Measurements from ENCODE around the gene DRC7. TPM values are rescaled to one million over a fixed set of nuclear protein-coding genes. Genes with fewer than 3 reads are reported as not detected.

DRC7 gene
- polyA plus RNA-seq, 4 donors: 0.37 TPM; not detected in 3

DNA sequence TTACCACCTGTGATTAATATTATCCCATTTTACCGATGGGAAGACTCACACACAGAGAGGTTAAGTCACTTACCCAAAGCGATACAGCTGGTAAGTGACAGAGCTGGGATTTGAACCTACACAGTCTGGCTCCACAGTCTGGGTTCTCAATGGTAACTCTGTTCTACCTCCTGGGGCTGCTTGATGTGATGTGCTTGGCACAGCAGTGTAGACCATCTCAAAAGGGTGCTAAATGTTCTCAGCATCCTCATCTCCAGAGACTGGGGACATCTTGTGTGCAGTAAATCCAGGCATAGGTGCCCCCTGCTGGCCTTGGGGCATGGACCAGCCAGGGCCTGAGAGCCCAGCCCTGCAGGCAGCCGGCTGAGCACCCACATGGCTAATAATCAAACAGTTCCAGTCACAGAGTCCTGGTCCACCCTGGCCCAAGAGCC, 25.6 kb downstream of the DRC7 start:
- 59 to 70% (median 62%) methylated on average over 3 of the region's 3 CpGs for WGBS, 3 donors
- Histone ChIP-seq H3K9me3 (ENCODE audit: control insufficient read depth in 2 of 2, insufficient read depth in 1 of 2, low read depth in 1 of 2, low read length in 1 of 2) (no peaks in the 10 kb centered on the region), H3K36me3 (ENCODE audit: control insufficient read depth in 3 of 3, insufficient read depth in 2 of 3, low read depth in 1 of 3, low read length in 3 of 3) (no peaks in the 10 kb centered on the region), H3K27me3 (ENCODE audit: control insufficient read depth in 3 of 3, insufficient read depth in 3 of 3, low read length in 3 of 3) (no peaks in the 10 kb centered on the region), H3K27ac (ENCODE audit: low read depth in 1 of 3, low read length in 2 of 3) (no peak overlapping the region), H3K4me1 (ENCODE audit: control insufficient read depth in 3 of 3, insufficient read depth in 2 of 3, low read depth in 1 of 3, low read length in 2 of 3) (no peaks in the 10 kb centered on the region), H3K4me3 (ENCODE audit: low read depth in 1 of 3, low read length in 3 of 3) (no peak overlapping the region)
- no peak for FAIRE-seq
- DNase-seq: peak; percentile 55 to 76

DNA sequence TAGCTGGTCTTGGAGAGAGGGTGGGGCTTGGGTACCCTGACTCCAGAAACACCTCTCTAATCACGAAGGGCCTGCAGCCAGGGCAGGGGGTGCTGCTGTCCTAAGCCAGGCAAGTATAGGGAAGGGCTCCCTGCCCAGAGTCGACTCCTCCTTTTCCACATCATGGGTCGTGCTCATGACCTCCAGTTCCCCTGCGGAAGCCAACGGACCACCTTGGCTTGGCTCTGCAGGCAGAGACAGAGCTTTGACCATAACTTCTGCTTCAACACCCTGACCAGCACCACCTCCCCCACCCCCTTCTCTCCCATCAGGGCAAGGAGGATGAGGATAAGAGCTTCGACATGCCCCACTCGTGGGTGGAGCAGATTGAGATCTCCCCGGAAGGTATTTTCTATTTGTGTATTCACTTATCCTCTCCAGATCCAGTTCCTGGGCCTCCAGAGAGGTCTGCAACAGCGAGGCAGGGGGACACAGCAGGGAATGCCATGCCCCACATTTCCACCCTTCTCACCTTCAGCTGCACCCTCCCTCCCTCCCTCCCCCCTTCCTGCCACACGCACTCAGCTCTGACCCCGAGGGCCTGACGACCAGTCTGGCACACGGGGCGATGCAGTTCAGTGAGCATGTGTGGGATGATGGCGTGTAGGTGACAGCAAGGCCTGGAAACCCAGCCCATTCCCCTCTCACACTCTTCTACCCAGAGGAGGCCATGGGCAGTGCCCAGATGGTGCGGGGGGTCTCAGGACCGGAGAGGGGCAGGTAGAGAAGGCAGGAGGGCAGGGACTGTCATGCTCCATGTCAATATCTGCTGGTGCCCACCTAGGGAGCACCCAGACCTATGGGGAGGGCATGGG, 27.0 kb downstream of the DRC7 start:
- Histone ChIP-seq H3K4me1 (ENCODE audit: control insufficient read depth in 3 of 3, insufficient read depth in 2 of 3, low read depth in 1 of 3, low read length in 2 of 3) (no peaks in the 10 kb centered on the region), H3K27ac (ENCODE audit: low read depth in 1 of 3, low read length in 2 of 3) (no peak overlapping the region), H3K9me3 (ENCODE audit: control insufficient read depth in 2 of 2, insufficient read depth in 1 of 2, low read depth in 1 of 2, low read length in 1 of 2) (no peaks in the 10 kb centered on the region), H3K36me3 (ENCODE audit: control insufficient read depth in 3 of 3, insufficient read depth in 2 of 3, low read depth in 1 of 3, low read length in 3 of 3) (no peaks in the 10 kb centered on the region), H3K27me3 (ENCODE audit: control insufficient read depth in 3 of 3, insufficient read depth in 3 of 3, low read length in 3 of 3) (no peaks in the 10 kb centered on the region), H3K4me3 (ENCODE audit: low read depth in 1 of 3, low read length in 3 of 3) (no peak overlapping the region)
- WGBS, 3 donors: 73 to 82% (median 77%) methylated on average over 17 of the region's 17 CpGs
- FAIRE-seq (no peak), DNase-seq (no peak)

DNA sequence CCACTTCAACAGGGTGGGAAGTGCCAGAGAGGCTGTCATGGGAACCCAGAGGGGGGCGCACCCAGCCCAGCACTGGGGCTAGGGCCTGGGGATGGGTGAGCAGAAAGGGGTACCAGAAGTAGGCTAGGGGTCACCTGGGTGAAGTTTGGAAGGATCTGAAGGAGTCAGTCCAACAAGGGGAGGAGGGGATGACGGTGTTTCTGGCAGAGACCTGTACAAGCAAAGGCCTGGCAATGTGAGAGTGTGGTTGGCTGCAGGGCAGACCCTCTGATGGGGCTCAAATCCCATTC, 27.5 kb downstream of the DRC7 start:
- DNase-seq: no peak

DNA sequence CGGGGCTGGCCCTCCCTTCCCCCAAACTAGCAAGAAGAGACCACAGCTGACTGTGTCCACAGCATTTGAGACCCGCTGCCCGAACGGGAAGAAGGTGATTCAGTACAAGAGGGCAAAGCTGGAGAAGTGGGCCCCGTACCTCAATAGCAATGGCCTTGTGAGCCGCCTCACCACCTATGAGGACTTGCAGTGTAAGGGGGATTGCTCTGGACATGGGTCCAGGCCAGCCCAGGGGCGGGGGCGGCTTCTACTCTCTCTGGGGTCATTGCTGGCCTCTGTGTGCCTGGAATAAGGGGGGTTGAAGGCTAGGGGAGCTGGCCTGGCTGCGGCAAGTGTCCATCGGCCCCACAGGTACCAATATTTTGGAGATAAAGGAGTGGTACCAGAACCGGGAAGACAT, 28.0 kb downstream of the DRC7 start:
- WGBS, 3 donors: 72 to 83% (median 80%) methylated on average over 11 of the region's 11 CpGs
- no peak for FAIRE-seq

More for the DNA sequence above, 27.5 kb downstream of the DRC7 start:
- no peak overlapping the region for H3K27ac ChIP-seq (ENCODE audit: low read depth in 1 of 3, low read length in 2 of 3)
- WGBS, 3 donors: 89 to 96% (median 89%) methylated on average over 2 of the region's 2 CpGs
- H3K27me3 ChIP-seq (ENCODE audit: control insufficient read depth in 3 of 3, insufficient read depth in 3 of 3, low read length in 3 of 3): no peaks in the 10 kb centered on the region
- H3K4me3 ChIP-seq (ENCODE audit: low read depth in 1 of 3, low read length in 3 of 3): no peak overlapping the region
- no peaks in the 10 kb centered on the region for H3K36me3 ChIP-seq (ENCODE audit: control insufficient read depth in 3 of 3, insufficient read depth in 2 of 3, low read depth in 1 of 3, low read length in 3 of 3)
- no peaks in the 10 kb centered on the region for H3K9me3 ChIP-seq (ENCODE audit: control insufficient read depth in 2 of 2, insufficient read depth in 1 of 2, low read depth in 1 of 2, low read length in 1 of 2)
- no peak for FAIRE-seq
- H3K4me1 ChIP-seq (ENCODE audit: control insufficient read depth in 3 of 3, insufficient read depth in 2 of 3, low read depth in 1 of 3, low read length in 2 of 3): no peaks in the 10 kb centered on the region

DNA sequence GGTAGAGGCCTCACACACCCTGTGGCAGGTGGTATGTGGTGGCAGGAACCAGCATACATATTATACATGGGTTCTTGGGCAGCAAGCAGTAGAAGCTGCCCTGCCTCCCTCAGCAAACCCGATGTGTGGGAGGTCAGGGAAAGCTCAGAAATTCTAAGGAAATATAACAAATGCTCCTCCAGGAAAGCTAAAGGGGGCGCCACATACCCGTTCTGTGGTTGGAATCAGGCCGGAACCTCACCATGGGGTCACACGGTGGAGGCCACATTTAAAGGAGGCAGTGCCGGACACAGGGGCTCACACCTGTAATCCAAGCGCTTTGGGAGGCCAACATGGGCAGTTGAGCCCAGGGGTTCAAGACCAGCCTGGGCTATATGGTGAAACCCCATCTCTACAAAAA, 28.6 kb downstream of the DRC7 start:
- DNase-seq: peak in 1 of 2 donors; percentile 29
- WGBS, 3 donors: 68 to 79% (median 72%) methylated on average over 7 of the region's 7 CpGs
- Histone ChIP-seq H3K4me3 (ENCODE audit: low read depth in 1 of 3, low read length in 3 of 3) (no peak overlapping the region), H3K9me3 (ENCODE audit: control insufficient read depth in 2 of 2, insufficient read depth in 1 of 2, low read depth in 1 of 2, low read length in 1 of 2) (no peaks in the 10 kb centered on the region), H3K36me3 (ENCODE audit: control insufficient read depth in 3 of 3, insufficient read depth in 2 of 3, low read depth in 1 of 3, low read length in 3 of 3) (no peaks in the 10 kb centered on the region), H3K27me3 (ENCODE audit: control insufficient read depth in 3 of 3, insufficient read depth in 3 of 3, low read length in 3 of 3) (no peaks in the 10 kb centered on the region), H3K27ac (ENCODE audit: low read depth in 1 of 3, low read length in 2 of 3) (no peak overlapping the region), H3K4me1 (ENCODE audit: control insufficient read depth in 3 of 3, insufficient read depth in 2 of 3, low read depth in 1 of 3, low read length in 2 of 3) (no peaks in the 10 kb centered on the region)
- no peak for FAIRE-seq

More for the DNA sequence above, 28.0 kb downstream of the DRC7 start:
- Histone ChIP-seq H3K4me3 (ENCODE audit: low read depth in 1 of 3, low read length in 3 of 3) (no peak overlapping the region), H3K27me3 (ENCODE audit: control insufficient read depth in 3 of 3, insufficient read depth in 3 of 3, low read length in 3 of 3) (no peaks in the 10 kb centered on the region), H3K4me1 (ENCODE audit: control insufficient read depth in 3 of 3, insufficient read depth in 2 of 3, low read depth in 1 of 3, low read length in 2 of 3) (no peaks in the 10 kb centered on the region), H3K36me3 (ENCODE audit: control insufficient read depth in 3 of 3, insufficient read depth in 2 of 3, low read depth in 1 of 3, low read length in 3 of 3) (no peaks in the 10 kb centered on the region), H3K9me3 (ENCODE audit: control insufficient read depth in 2 of 2, insufficient read depth in 1 of 2, low read depth in 1 of 2, low read length in 1 of 2) (no peaks in the 10 kb centered on the region), H3K27ac (ENCODE audit: low read depth in 1 of 3, low read length in 2 of 3) (no peak overlapping the region)
- no peak for DNase-seq

DNA sequence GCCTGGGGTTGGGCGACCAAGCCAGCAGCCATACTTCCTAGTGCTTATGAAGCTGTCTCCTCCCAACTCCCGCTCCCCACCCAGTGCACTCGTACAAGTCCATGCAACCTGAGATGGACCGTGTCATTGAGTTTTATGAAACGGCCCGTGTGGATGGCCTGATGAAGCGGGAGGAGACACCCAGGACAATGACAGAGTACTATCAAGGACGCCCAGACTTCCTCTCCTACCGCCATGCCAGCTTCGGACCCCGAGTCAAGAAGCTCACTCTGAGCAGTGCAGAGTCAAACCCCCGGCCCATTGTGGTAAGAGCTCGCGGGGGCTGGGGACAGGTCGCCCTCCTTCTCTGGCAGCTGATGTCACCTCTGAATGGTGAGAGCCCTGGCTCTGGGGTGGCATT, 29.9 kb downstream of the DRC7 start:
- H3K27me3 ChIP-seq (ENCODE audit: control insufficient read depth in 3 of 3, insufficient read depth in 3 of 3, low read length in 3 of 3): no peaks in the 10 kb centered on the region
- no peak overlapping the region for H3K4me3 ChIP-seq (ENCODE audit: low read depth in 1 of 3, low read length in 3 of 3)
- no peaks in the 10 kb centered on the region for H3K4me1 ChIP-seq (ENCODE audit: control insufficient read depth in 3 of 3, insufficient read depth in 2 of 3, low read depth in 1 of 3, low read length in 2 of 3)
- 86 to 91% (median 87%) methylated on average over 15 of the region's 15 CpGs for WGBS, 3 donors
- H3K9me3 ChIP-seq (ENCODE audit: control insufficient read depth in 2 of 2, insufficient read depth in 1 of 2, low read depth in 1 of 2, low read length in 1 of 2): no peaks in the 10 kb centered on the region
- H3K36me3 ChIP-seq (ENCODE audit: control insufficient read depth in 3 of 3, insufficient read depth in 2 of 3, low read depth in 1 of 3, low read length in 3 of 3): no peaks in the 10 kb centered on the region
- H3K27ac ChIP-seq (ENCODE audit: low read depth in 1 of 3, low read length in 2 of 3): no peak overlapping the region
- DNase-seq: no peak
- FAIRE-seq: no peak

DNA sequence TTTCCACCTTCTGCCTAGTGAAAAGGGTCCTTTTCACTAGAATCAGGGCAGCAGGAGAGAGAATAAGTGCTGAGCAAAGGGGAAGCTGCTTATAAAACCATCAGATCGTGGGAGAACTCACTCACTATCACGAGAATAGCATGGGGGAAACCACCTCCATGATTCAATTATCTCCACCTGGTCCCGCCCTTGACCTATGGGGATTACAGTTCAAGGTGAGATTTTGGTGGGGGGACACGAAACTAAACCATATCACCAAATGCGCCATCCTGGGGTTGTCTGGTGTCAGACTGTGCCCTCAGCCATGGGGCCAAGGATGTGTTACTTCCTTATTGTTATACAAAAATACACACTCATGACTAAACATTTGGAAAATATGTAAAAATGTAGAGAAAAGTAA, 30.5 kb downstream of the DRC7 start:
- Histone ChIP-seq H3K4me3 (ENCODE audit: low read depth in 1 of 3, low read length in 3 of 3) (no peak overlapping the region), H3K4me1 (ENCODE audit: control insufficient read depth in 3 of 3, insufficient read depth in 2 of 3, low read depth in 1 of 3, low read length in 2 of 3) (no peaks in the 10 kb centered on the region), H3K9me3 (ENCODE audit: control insufficient read depth in 2 of 2, insufficient read depth in 1 of 2, low read depth in 1 of 2, low read length in 1 of 2) (no peaks in the 10 kb centered on the region), H3K27ac (ENCODE audit: low read depth in 1 of 3, low read length in 2 of 3) (no peak overlapping the region), H3K27me3 (ENCODE audit: control insufficient read depth in 3 of 3, insufficient read depth in 3 of 3, low read length in 3 of 3) (no peaks in the 10 kb centered on the region), H3K36me3 (ENCODE audit: control insufficient read depth in 3 of 3, insufficient read depth in 2 of 3, low read depth in 1 of 3, low read length in 3 of 3) (no peaks in the 10 kb centered on the region)
- WGBS, 3 donors: 23 to 44% (median 32%) methylated on average over 5 of the region's 5 CpGs
- DNase-seq (no peak), FAIRE-seq (no peak)

DNA sequence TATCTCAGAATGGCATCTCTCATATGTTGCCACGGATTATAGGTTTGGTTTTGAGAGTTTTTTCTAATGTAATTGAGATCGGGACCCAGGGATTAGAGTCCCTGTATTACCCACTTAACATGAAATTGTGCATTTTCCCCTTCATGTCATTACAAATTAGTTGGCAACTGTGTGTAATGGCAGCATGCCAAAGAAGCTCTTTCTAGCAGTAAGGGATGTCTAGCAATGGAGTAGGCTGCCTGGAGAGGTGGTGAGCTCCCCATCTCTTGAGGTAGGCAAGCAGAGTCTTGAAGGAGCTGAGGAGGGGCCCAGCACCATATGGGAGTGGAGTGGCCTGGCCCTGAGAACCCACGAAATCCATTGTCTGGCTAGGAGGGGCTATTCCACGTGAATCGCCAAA, 30.9 kb downstream of the DRC7 start:
- H3K27me3 ChIP-seq (ENCODE audit: control insufficient read depth in 3 of 3, insufficient read depth in 3 of 3, low read length in 3 of 3): no peaks in the 10 kb centered on the region
- no peak overlapping the region for H3K27ac ChIP-seq (ENCODE audit: low read depth in 1 of 3, low read length in 2 of 3)
- H3K36me3 ChIP-seq (ENCODE audit: control insufficient read depth in 3 of 3, insufficient read depth in 2 of 3, low read depth in 1 of 3, low read length in 3 of 3): no peaks in the 10 kb centered on the region
- H3K4me3 ChIP-seq (ENCODE audit: low read depth in 1 of 3, low read length in 3 of 3): no peak overlapping the region
- 70 to 71% (median 71%) methylated on average over 5 of the region's 5 CpGs for WGBS, 3 donors
- FAIRE-seq (no peak), DNase-seq (no peak)
- no peaks in the 10 kb centered on the region for H3K4me1 ChIP-seq (ENCODE audit: control insufficient read depth in 3 of 3, insufficient read depth in 2 of 3, low read depth in 1 of 3, low read length in 2 of 3)
- no peaks in the 10 kb centered on the region for H3K9me3 ChIP-seq (ENCODE audit: control insufficient read depth in 2 of 2, insufficient read depth in 1 of 2, low read depth in 1 of 2, low read length in 1 of 2)

DNA sequence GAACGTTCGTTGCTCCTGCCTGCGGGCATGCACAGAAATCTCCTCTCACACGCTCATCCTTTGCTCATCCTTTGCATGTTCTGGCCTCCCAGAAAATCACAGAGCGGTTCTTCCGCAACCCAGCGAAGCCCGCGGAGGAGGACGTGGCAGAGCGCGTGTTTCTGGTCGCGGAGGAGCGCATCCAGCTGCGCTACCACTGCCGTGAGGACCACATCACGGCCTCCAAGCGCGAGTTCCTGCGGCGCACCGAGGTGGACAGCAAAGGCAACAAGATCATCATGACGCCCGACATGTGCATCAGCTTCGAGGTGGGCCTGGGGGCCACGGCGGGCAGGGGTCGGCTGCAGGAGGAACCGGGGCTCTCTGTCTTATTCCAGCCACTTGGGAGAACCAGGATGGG, 31.4 kb downstream of the DRC7 start:
- Histone ChIP-seq H3K27me3 (ENCODE audit: control insufficient read depth in 3 of 3, insufficient read depth in 3 of 3, low read length in 3 of 3) (no peaks in the 10 kb centered on the region), H3K4me1 (ENCODE audit: control insufficient read depth in 3 of 3, insufficient read depth in 2 of 3, low read depth in 1 of 3, low read length in 2 of 3) (no peaks in the 10 kb centered on the region), H3K4me3 (ENCODE audit: low read depth in 1 of 3, low read length in 3 of 3) (no peak overlapping the region), H3K27ac (ENCODE audit: low read depth in 1 of 3, low read length in 2 of 3) (no peak overlapping the region), H3K9me3 (ENCODE audit: control insufficient read depth in 2 of 2, insufficient read depth in 1 of 2, low read depth in 1 of 2, low read length in 1 of 2) (no peaks in the 10 kb centered on the region), H3K36me3 (ENCODE audit: control insufficient read depth in 3 of 3, insufficient read depth in 2 of 3, low read depth in 1 of 3, low read length in 3 of 3) (no peaks in the 10 kb centered on the region)
- FAIRE-seq (no peak), DNase-seq (no peak)
- 92 to 94% (median 93%) methylated on average over 28 to 30 of the region's 30 CpGs for WGBS, 3 donors

Measured in small intestine (tissue), 7 donors.